ENCODE measurements around the gene BRIP1.
"Not testable (repeated sequence)": the region's sequence is repeated elsewhere in the genome, so short reads cannot be mapped to it uniquely, and the experiment has no call there.

Gene BRIP1

GRCh38 chr17:61794242-61794641, 69.1 kb downstream of the BRIP1 start:
- Histone ChIP-seq H3K27ac (ENCODE audit: low read depth, low read length) (no peak overlapping the region), H3K9me3 (ENCODE audit: low read length) (no peaks in the 10 kb centered on the region), H3K4me3 (ENCODE audit: low read depth in 1 of 2, low read length in 2 of 2) (no peak overlapping the region), H3K27me3 (ENCODE audit: control insufficient read depth in 1 of 2, insufficient read depth in 2 of 2, low read length in 2 of 2) (no peaks in the 10 kb centered on the region), H3K4me1 (ENCODE audit: insufficient read depth, low read length) (no peaks in the 10 kb centered on the region), H3K9ac (ENCODE audit: low read length) (no peak overlapping the region), H3K36me3 (ENCODE audit: insufficient read depth, low read length) (no peaks in the 10 kb centered on the region)

- no peak overlapping the region for H3K4me3 ChIP-seq (ENCODE audit: low read depth in 1 of 2, low read length in 2 of 2)
- H3K27ac ChIP-seq (ENCODE audit: low read depth, low read length): no peak overlapping the region
- no peaks in the 10 kb centered on the region for H3K27me3 ChIP-seq (ENCODE audit: control insufficient read depth in 1 of 2, insufficient read depth in 2 of 2, low read length in 2 of 2)
- H3K4me1 ChIP-seq (ENCODE audit: insufficient read depth, low read length): no peaks in the 10 kb centered on the region
- H3K9me3 ChIP-seq (ENCODE audit: low read length): no peaks in the 10 kb centered on the region
- H3K9ac ChIP-seq (ENCODE audit: low read length): no peak overlapping the region
- no peaks in the 10 kb centered on the region for H3K36me3 ChIP-seq (ENCODE audit: insufficient read depth, low read length)
Measured at GRCh38 chr17:61793565-61793964, 69.8 kb downstream of the BRIP1 start.

DNA sequence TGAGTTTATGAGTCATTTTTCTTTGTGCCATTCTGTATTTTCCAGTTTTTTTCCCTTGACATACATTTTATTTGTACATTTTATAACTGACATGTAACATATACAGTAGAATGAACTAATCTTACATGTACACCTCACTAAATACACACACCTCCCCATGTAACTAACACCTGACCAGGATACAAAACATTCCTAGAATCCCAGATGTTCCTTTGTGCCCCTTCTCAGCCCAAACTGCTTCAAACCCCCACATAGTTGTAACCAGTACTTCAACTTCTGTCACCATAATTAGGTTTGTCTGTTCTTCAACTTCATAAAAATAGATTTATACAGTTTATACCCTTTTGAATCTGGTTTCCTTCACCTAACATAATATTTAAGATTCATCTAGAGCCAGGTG, 73.5 kb downstream of the BRIP1 start:
- H3K4me1 ChIP-seq (ENCODE audit: insufficient read depth, low read length): no peaks in the 10 kb centered on the region
- H3K27ac ChIP-seq (ENCODE audit: low read depth, low read length): no peak overlapping the region

DNA sequence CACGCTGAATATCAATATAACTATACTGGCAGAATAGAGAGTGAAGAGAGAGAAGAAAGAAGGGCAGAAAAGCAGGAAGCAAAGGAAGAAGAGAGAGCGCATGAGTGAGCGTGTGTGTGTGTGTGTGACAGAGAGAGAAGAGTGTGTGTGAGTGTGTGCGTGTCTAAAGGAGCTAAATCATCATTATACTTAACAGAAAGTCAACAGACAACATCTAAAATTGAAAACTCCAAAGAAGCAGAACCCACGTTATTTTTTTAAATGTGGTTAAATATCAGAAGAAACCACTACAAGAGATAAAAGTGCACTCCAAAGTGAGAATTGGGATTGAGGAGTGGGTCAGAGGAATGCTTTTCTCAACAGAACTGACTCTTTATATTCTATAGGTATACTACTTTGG, 77.2 kb downstream of the BRIP1 start:
- no peaks in the 10 kb centered on the region for H3K36me3 ChIP-seq (ENCODE audit: insufficient read depth, low read length)
- H3K27ac ChIP-seq (ENCODE audit: low read depth, low read length): no peak overlapping the region
- no peaks in the 10 kb centered on the region for H3K27me3 ChIP-seq (ENCODE audit: control insufficient read depth in 1 of 2, insufficient read depth in 2 of 2, low read length in 2 of 2)
- no peaks in the 10 kb centered on the region for H3K4me1 ChIP-seq (ENCODE audit: insufficient read depth, low read length)
- H3K9ac ChIP-seq (ENCODE audit: low read length): no peak overlapping the region
- H3K4me3 ChIP-seq (ENCODE audit: low read depth in 1 of 2, low read length in 2 of 2): no peak overlapping the region
- no peaks in the 10 kb centered on the region for H3K9me3 ChIP-seq (ENCODE audit: low read length)

More for the DNA sequence above, 73.5 kb downstream of the BRIP1 start:
- Histone ChIP-seq H3K27me3 (ENCODE audit: control insufficient read depth in 1 of 2, insufficient read depth in 2 of 2, low read length in 2 of 2) (no peaks in the 10 kb centered on the region), H3K9me3 (ENCODE audit: low read length) (no peaks in the 10 kb centered on the region), H3K4me3 (ENCODE audit: low read depth in 1 of 2, low read length in 2 of 2) (no peak overlapping the region), H3K9ac (ENCODE audit: low read length) (no peak overlapping the region), H3K36me3 (ENCODE audit: insufficient read depth, low read length) (no peaks in the 10 kb centered on the region)

- Histone ChIP-seq H3K4me3 (ENCODE audit: low read depth in 1 of 2, low read length in 2 of 2) (no peak overlapping the region), H3K4me1 (ENCODE audit: insufficient read depth, low read length) (no peaks in the 10 kb centered on the region), H3K9ac (ENCODE audit: low read length) (no peak overlapping the region), H3K27me3 (ENCODE audit: control insufficient read depth in 1 of 2, insufficient read depth in 2 of 2, low read length in 2 of 2) (no peaks in the 10 kb centered on the region), H3K27ac (ENCODE audit: low read depth, low read length) (no peak overlapping the region), H3K36me3 (ENCODE audit: insufficient read depth, low read length) (no peaks in the 10 kb centered on the region), H3K9me3 (ENCODE audit: low read length) (no peaks in the 10 kb centered on the region)
Measured at GRCh38 chr17:61784510-61784909, 78.8 kb downstream of the BRIP1 start.

- Histone ChIP-seq H3K27ac (ENCODE audit: low read depth, low read length) (no peak overlapping the region), H3K4me1 (ENCODE audit: insufficient read depth, low read length) (no peaks in the 10 kb centered on the region)
Measured at GRCh38 chr17:61783556-61784304, 79.6 kb downstream of the BRIP1 start.

DNA sequence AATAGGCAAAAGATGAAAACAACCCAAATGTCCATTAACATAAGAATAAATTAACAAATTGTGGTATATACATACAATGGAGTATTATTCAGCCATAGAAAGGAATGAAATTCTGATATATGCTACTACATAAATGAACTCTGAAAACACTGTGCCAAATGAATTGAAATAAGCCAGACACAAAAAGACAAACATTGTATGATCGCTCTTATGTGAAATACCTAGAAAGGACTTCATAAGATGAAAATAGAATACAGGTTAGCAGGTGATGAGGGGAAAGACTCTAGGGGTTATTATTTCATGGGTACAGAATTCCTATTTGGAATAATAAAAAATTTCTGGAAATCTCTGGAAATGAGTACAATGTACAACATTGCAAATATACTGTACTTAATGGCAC, 80.2 kb downstream of the BRIP1 start:
- Histone ChIP-seq H3K9me3 (ENCODE audit: low read length) (no peaks in the 10 kb centered on the region), H3K9ac (ENCODE audit: low read length) (no peak overlapping the region), H3K27ac (ENCODE audit: low read depth, low read length) (no peak overlapping the region), H3K27me3 (ENCODE audit: control insufficient read depth in 1 of 2, insufficient read depth in 2 of 2, low read length in 2 of 2) (no peaks in the 10 kb centered on the region), H3K36me3 (ENCODE audit: insufficient read depth, low read length) (no peaks in the 10 kb centered on the region), H3K4me1 (ENCODE audit: insufficient read depth, low read length) (no peaks in the 10 kb centered on the region), H3K4me3 (ENCODE audit: low read depth in 1 of 2, low read length in 2 of 2) (no peak overlapping the region)

More at GRCh38 chr17:61783556-61784304, 79.6 kb downstream of the BRIP1 start:
- Histone ChIP-seq H3K4me3 (ENCODE audit: low read depth in 1 of 2, low read length in 2 of 2) (no peak overlapping the region), H3K27me3 (ENCODE audit: control insufficient read depth in 1 of 2, insufficient read depth in 2 of 2, low read length in 2 of 2) (no peaks in the 10 kb centered on the region), H3K36me3 (ENCODE audit: insufficient read depth, low read length) (no peaks in the 10 kb centered on the region), H3K9me3 (ENCODE audit: low read length) (no peaks in the 10 kb centered on the region), H3K9ac (ENCODE audit: low read length) (no peak overlapping the region)

DNA sequence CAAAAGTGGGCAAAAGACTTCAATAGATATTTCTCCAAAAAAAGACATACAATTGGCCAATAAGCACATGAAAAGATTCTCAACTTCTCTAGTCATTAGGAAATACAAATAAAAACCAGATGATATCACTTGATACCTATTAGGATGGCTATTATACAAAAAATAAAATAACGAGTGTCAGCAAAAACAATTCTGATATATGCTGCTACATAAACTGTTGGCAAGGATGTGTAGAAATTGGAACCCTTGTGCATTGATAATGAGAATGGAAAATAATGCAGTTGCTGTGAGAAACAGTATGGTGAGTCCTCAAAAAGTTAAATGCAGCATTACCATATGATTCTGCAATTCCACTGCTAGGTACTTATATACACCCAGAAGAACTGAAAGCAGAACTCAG, 80.6 kb downstream of the BRIP1 start:
- no peak overlapping the region for H3K4me3 ChIP-seq (ENCODE audit: low read depth in 1 of 2, low read length in 2 of 2)
- H3K27ac ChIP-seq (ENCODE audit: low read depth, low read length): no peak overlapping the region
- H3K36me3 ChIP-seq (ENCODE audit: insufficient read depth, low read length): no peaks in the 10 kb centered on the region
- H3K9ac ChIP-seq (ENCODE audit: low read length): no peak overlapping the region
- H3K9me3 ChIP-seq (ENCODE audit: low read length): no peaks in the 10 kb centered on the region
- H3K4me1 ChIP-seq (ENCODE audit: insufficient read depth, low read length): no peaks in the 10 kb centered on the region
- H3K27me3 ChIP-seq (ENCODE audit: control insufficient read depth in 1 of 2, insufficient read depth in 2 of 2, low read length in 2 of 2): no peaks in the 10 kb centered on the region

DNA sequence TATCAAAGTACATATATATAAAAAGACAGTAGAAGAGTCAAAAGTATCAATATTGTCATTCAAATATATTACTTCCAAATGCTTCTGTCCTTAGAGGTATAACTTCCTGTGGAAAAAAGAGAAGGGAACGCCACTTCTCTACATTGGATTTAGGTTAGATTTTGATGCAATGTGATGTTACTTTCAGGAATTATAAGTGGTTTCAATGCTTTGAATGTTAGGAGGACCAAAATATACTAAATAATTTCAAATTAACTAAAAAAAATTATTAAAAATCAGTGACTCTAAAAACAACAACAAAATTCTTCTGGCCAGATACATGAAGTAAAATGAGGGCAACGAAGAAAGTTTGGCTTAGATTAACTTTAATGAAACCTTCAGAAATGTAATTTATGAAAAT, 88.0 kb downstream of the BRIP1 start:
- no peaks in the 10 kb centered on the region for H3K9me3 ChIP-seq (ENCODE audit: low read length)
- H3K4me1 ChIP-seq (ENCODE audit: insufficient read depth, low read length): no peaks in the 10 kb centered on the region
- H3K27ac ChIP-seq (ENCODE audit: low read depth, low read length): no peak overlapping the region
- no peak overlapping the region for H3K4me3 ChIP-seq (ENCODE audit: low read depth in 1 of 2, low read length in 2 of 2)
- H3K27me3 ChIP-seq (ENCODE audit: control insufficient read depth in 1 of 2, insufficient read depth in 2 of 2, low read length in 2 of 2): no peaks in the 10 kb centered on the region
- no peaks in the 10 kb centered on the region for H3K36me3 ChIP-seq (ENCODE audit: insufficient read depth, low read length)
- no peak overlapping the region for H3K9ac ChIP-seq (ENCODE audit: low read length)

DNA sequence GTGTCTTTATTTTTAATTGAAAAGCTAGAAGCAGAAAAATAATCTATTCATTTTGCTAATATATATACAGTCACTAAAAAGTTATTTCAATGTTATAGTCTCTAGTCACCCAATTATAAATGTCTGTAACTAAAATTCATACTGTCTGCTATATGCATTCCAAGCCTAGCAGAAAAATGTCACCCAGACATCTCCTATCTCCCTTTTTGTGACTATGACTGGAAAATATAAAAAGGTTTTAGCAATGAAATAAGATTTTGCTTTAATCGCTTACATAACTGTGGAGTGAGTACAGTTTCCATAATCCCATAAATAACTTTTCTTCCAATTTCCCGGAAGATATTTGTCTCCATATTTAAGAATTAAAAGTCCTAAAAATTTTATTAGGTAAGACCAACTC, 88.6 kb downstream of the BRIP1 start:
- Histone ChIP-seq H3K9ac (ENCODE audit: low read length) (no peak overlapping the region), H3K27ac (ENCODE audit: low read depth, low read length) (no peak overlapping the region), H3K27me3 (ENCODE audit: control insufficient read depth in 1 of 2, insufficient read depth in 2 of 2, low read length in 2 of 2) (no peaks in the 10 kb centered on the region), H3K4me1 (ENCODE audit: insufficient read depth, low read length) (no peaks in the 10 kb centered on the region), H3K36me3 (ENCODE audit: insufficient read depth, low read length) (no peaks in the 10 kb centered on the region), H3K9me3 (ENCODE audit: low read length) (no peaks in the 10 kb centered on the region), H3K4me3 (ENCODE audit: low read depth in 1 of 2, low read length in 2 of 2) (no peak overlapping the region)

GRCh38 chr17:61774087-61774486, 89.2 kb downstream of the BRIP1 start:
- H3K9ac ChIP-seq (ENCODE audit: low read length); H3K4me1 ChIP-seq (ENCODE audit: insufficient read depth, low read length); H3K27me3 ChIP-seq (ENCODE audit: control insufficient read depth in 1 of 2, insufficient read depth in 2 of 2, low read length in 2 of 2); H3K4me3 ChIP-seq (ENCODE audit: low read depth in 1 of 2, low read length in 2 of 2); H3K36me3 ChIP-seq (ENCODE audit: insufficient read depth, low read length); H3K27ac ChIP-seq (ENCODE audit: low read depth, low read length); H3K9me3 ChIP-seq (ENCODE audit: low read length): not testable (repeated sequence)

- no peak overlapping the region for H3K27ac ChIP-seq (ENCODE audit: low read depth, low read length)
- no peaks in the 10 kb centered on the region for H3K9me3 ChIP-seq (ENCODE audit: low read length)
- no peaks in the 10 kb centered on the region for H3K36me3 ChIP-seq (ENCODE audit: insufficient read depth, low read length)
- H3K9ac ChIP-seq (ENCODE audit: low read length): no peak overlapping the region
- no peak overlapping the region for H3K4me3 ChIP-seq (ENCODE audit: low read depth in 1 of 2, low read length in 2 of 2)
- no peaks in the 10 kb centered on the region for H3K4me1 ChIP-seq (ENCODE audit: insufficient read depth, low read length)
- H3K27me3 ChIP-seq (ENCODE audit: control insufficient read depth in 1 of 2, insufficient read depth in 2 of 2, low read length in 2 of 2): no peaks in the 10 kb centered on the region
Measured at GRCh38 chr17:61770752-61771533, 92.4 kb downstream of the BRIP1 start.
